HepG2 (cell line): Measurements from ENCODE around the gene AGAP1.

Source experiments
- CHD2 ChIP-seq: IDR thresholded peaks from 2 replicates; pipeline ENCODE4 v1.6.1; 2011; ENCODE audit warnings: low read depth, low read length, improper control_type of control experiment
- CHD4 ChIP-seq: fragments of 200-600 bp; sonication (generic); IDR thresholded peaks from 2 replicates; pipeline ENCODE4 v1.7.0; 2017; ENCODE audit warnings: mild to moderate bottlenecking, low read length, borderline replicate concordance
- HDAC2 ChIP-seq: sonication (generic); formaldehyde crosslinking; IDR thresholded peaks from 2 replicates; pipeline ENCODE4 v1.4.0; 2020; ENCODE audit warnings: missing genetic modification reagents
- JUN ChIP-seq: sonication (generic); formaldehyde crosslinking; IDR thresholded peaks from 2 replicates; pipeline ENCODE4 v1.4.0; 2020; ENCODE audit warnings: mild to moderate bottlenecking, missing genetic modification reagents
- MEF2D ChIP-seq: sonication (generic); formaldehyde crosslinking; IDR thresholded peaks from 2 replicates; pipeline ENCODE4 v1.5.1; 2020; ENCODE audit warnings: mild to moderate bottlenecking, missing genetic modification reagents
- POLR2AphosphoS5 ChIP-seq: IDR thresholded peaks from 2 replicates; pipeline ENCODE4 v1.6.1; 2012; ENCODE audit warnings: low read depth, low read length
- RAD51 ChIP-seq: fragments of 450-650 bp; IDR thresholded peaks from 2 replicates; pipeline ENCODE4 v1.6.1; 2016; ENCODE audit warnings: borderline replicate concordance
- TF ChIP-seq, protein P1 (sequence below): sonication (generic); formaldehyde crosslinking; IDR thresholded peaks from 2 replicates; pipeline ENCODE4 v1.9.0; 2021; ENCODE audit warnings: missing genetic modification reagents, borderline replicate concordance
- TF ChIP-seq, protein P2 (sequence below), 2 experiments: sonication (generic) in 1 of 2; formaldehyde crosslinking in 1 of 2; IDR thresholded peaks; 2 replicates each; pipeline versions ENCODE4 v1.5.1 to v1.6.1; 2011 to 2020; ENCODE audit warnings: borderline replicate concordance in 1 of 2, low read depth in 1 of 2, low read length in 1 of 2, mild to moderate bottlenecking in 1 of 2, missing genetic modification reagents in 1 of 2, moderate library complexity in 1 of 2
- TF ChIP-seq, protein P3 (sequence below): sonication (generic); formaldehyde crosslinking; IDR thresholded peaks from 2 replicates; pipeline ENCODE4 v1.5.0; 2020; ENCODE audit warnings: mild to moderate bottlenecking, missing genetic modification reagents, moderate library complexity
- TF ChIP-seq, protein P4 (sequence below): sonication (generic); formaldehyde crosslinking; IDR thresholded peaks from 2 replicates; pipeline ENCODE4 v1.4.0; 2020; ENCODE audit warnings: missing genetic modification reagents
- TF ChIP-seq, protein P5 (sequence below), 2 experiments: sonication (generic) in 1 of 2; formaldehyde crosslinking in 1 of 2; IDR thresholded peaks; 2 replicates each; pipeline versions ENCODE4 v1.4.0 to v1.6.1; 2018 to 2020; ENCODE audit warnings: missing genetic modification reagents in 2 of 2, borderline replicate concordance in 1 of 2, low read depth in 1 of 2, mild to moderate bottlenecking in 1 of 2, missing biosample characterization in 1 of 2

DNA sequence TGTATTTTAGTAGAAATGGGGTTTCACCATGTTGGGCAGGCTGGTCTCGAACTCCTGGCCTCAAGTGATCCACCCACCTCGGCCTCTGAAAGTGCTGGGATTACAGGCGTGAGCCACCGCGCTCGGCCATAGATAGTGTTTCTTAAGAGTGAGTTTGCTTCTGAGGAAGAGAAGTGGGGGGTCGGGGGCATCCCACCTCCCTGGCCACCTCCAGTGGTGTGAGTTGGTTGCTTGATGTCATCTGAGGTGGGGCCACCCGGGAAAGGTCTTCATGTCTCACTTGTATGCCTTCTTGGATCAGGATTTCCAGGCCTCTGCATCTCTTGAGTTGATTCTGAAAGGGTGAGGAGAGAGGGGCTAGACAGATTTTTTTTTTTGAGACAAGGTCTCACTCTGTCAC lies 57.1 kb downstream of the AGAP1 start:
- TF ChIP-seq, protein P1, sequence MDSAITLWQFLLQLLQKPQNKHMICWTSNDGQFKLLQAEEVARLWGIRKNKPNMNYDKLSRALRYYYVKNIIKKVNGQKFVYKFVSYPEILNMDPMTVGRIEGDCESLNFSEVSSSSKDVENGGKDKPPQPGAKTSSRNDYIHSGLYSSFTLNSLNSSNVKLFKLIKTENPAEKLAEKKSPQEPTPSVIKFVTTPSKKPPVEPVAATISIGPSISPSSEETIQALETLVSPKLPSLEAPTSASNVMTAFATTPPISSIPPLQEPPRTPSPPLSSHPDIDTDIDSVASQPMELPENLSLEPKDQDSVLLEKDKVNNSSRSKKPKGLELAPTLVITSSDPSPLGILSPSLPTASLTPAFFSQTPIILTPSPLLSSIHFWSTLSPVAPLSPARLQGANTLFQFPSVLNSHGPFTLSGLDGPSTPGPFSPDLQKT (CRISPR knock-in tag): no peak
- TF ChIP-seq POLR2AphosphoS5 (no peak), RAD51 (no peak), JUN (CRISPR knock-in tag) (no peak), MEF2D (no peak), HDAC2 (CRISPR knock-in tag) (no peak), CHD4 (no peak), CHD2 (no peak)
- TF ChIP-seq, protein P2, sequence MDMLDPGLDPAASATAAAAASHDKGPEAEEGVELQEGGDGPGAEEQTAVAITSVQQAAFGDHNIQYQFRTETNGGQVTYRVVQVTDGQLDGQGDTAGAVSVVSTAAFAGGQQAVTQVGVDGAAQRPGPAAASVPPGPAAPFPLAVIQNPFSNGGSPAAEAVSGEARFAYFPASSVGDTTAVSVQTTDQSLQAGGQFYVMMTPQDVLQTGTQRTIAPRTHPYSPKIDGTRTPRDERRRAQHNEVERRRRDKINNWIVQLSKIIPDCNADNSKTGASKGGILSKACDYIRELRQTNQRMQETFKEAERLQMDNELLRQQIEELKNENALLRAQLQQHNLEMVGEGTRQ (IDR thresholded peaks at IDR 0.05; ENCODE audit: low read depth, low read length): no peak
- TF ChIP-seq, protein P2 (CRISPR knock-in tag; IDR thresholded peaks at IDR 0.05; ENCODE audit: borderline replicate concordance): no peak
- TF ChIP-seq, protein P3, sequence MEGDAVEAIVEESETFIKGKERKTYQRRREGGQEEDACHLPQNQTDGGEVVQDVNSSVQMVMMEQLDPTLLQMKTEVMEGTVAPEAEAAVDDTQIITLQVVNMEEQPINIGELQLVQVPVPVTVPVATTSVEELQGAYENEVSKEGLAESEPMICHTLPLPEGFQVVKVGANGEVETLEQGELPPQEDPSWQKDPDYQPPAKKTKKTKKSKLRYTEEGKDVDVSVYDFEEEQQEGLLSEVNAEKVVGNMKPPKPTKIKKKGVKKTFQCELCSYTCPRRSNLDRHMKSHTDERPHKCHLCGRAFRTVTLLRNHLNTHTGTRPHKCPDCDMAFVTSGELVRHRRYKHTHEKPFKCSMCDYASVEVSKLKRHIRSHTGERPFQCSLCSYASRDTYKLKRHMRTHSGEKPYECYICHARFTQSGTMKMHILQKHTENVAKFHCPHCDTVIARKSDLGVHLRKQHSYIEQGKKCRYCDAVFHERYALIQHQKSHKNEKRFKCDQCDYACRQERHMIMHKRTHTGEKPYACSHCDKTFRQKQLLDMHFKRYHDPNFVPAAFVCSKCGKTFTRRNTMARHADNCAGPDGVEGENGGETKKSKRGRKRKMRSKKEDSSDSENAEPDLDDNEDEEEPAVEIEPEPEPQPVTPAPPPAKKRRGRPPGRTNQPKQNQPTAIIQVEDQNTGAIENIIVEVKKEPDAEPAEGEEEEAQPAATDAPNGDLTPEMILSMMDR: no peak
- TF ChIP-seq, protein P4, sequence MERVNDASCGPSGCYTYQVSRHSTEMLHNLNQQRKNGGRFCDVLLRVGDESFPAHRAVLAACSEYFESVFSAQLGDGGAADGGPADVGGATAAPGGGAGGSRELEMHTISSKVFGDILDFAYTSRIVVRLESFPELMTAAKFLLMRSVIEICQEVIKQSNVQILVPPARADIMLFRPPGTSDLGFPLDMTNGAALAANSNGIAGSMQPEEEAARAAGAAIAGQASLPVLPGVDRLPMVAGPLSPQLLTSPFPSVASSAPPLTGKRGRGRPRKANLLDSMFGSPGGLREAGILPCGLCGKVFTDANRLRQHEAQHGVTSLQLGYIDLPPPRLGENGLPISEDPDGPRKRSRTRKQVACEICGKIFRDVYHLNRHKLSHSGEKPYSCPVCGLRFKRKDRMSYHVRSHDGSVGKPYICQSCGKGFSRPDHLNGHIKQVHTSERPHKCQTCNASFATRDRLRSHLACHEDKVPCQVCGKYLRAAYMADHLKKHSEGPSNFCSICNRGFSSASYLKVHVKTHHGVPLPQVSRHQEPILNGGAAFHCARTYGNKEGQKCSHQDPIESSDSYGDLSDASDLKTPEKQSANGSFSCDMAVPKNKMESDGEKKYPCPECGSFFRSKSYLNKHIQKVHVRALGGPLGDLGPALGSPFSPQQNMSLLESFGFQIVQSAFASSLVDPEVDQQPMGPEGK (CRISPR knock-in tag): no peak
- TF ChIP-seq, protein P5, sequence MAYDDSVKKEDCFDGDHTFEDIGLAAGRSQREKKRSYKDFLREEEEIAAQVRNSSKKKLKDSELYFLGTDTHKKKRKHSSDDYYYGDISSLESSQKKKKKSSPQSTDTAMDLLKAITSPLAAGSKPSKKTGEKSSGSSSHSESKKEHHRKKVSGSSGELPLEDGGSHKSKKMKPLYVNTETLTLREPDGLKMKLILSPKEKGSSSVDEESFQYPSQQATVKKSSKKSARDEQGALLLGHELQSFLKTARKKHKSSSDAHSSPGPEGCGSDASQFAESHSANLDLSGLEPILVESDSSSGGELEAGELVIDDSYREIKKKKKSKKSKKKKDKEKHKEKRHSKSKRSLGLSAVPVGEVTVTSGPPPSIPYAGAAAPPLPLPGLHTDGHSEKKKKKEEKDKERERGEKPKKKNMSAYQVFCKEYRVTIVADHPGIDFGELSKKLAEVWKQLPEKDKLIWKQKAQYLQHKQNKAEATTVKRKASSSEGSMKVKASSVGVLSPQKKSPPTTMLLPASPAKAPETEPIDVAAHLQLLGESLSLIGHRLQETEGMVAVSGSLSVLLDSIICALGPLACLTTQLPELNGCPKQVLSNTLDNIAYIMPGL (CRISPR knock-in tag; IDR thresholded peaks at IDR 0.05; ENCODE audit: borderline replicate concordance in 1 of 2, low read depth in 1 of 2): no peak
